ENCODE data around the gene GPC6.
"Not testable (repeated sequence)": the region's sequence is repeated elsewhere in the genome, so short reads cannot be mapped to it uniquely, and the experiment has no call there.

GRCh38 chr13:93454676-93455235, 228.1 kb downstream of the GPC6 start:
- TF ChIP-seq, protein P1, sequence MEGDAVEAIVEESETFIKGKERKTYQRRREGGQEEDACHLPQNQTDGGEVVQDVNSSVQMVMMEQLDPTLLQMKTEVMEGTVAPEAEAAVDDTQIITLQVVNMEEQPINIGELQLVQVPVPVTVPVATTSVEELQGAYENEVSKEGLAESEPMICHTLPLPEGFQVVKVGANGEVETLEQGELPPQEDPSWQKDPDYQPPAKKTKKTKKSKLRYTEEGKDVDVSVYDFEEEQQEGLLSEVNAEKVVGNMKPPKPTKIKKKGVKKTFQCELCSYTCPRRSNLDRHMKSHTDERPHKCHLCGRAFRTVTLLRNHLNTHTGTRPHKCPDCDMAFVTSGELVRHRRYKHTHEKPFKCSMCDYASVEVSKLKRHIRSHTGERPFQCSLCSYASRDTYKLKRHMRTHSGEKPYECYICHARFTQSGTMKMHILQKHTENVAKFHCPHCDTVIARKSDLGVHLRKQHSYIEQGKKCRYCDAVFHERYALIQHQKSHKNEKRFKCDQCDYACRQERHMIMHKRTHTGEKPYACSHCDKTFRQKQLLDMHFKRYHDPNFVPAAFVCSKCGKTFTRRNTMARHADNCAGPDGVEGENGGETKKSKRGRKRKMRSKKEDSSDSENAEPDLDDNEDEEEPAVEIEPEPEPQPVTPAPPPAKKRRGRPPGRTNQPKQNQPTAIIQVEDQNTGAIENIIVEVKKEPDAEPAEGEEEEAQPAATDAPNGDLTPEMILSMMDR (IDR thresholded peaks at IDR 0.05), result not testable (repeated sequence)
- not testable (repeated sequence) for TF ChIP-seq EP300, POLR2A (IDR thresholded peaks at IDR 0.05)
